Measurements from ENCODE around the gene DDX56.
"Not testable (repeated sequence)": the region's sequence is repeated elsewhere in the genome, so short reads cannot be mapped to it uniquely, and the experiment has no call there.

DDX56 gene

DNA sequence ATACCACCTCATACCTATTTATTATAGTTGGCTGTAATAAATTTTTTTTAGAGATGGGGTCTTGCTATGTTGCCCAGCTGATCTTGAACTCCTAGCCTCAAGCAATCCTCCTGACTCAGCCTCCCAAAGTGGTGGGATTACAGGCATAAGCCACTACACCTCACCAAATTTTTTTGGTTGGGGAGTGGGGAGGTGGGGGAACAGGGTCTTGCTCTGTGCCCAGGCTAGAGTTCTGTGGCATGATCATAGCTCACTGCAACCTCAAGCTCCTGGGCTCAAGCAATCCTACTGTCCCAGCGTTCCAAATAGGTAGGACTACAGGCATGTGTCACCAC, 28.8 kb upstream of the DDX56 start:
- Histone ChIP-seq H3K27me3 (ENCODE audit: insufficient read depth, low read length, poor library complexity) (no peaks in the 10 kb centered on the region), H3K36me3 (ENCODE audit: control insufficient read depth, insufficient read depth, low read length) (no peaks in the 10 kb centered on the region), H3K9ac (ENCODE audit: low read length) (no peak overlapping the region), H3K27ac (ENCODE audit: low read depth, low read length) (no peak overlapping the region), H4K5ac (ENCODE audit: low read length) (no peak overlapping the region), H3K23ac (ENCODE audit: low read length) (no peak overlapping the region), H3K4me3 (ENCODE audit: low read length) (no peak overlapping the region), H2BK15ac (replicated peaks; ENCODE audit: low read depth) (no peak overlapping the region), H3K56ac (ENCODE audit: low read length) (no peak overlapping the region), H2BK120ac (ENCODE audit: low read depth, low read length) (no peak overlapping the region), H2BK5ac (ENCODE audit: low read length) (no peak overlapping the region), H3K4ac (ENCODE audit: low read depth, low read length) (no peak overlapping the region), H3K4me1 (ENCODE audit: control insufficient read depth, low read depth, low read length) (peaks cover 2% of the 10 kb centered on the region), H3K79me2 (ENCODE audit: control insufficient read depth, insufficient read depth, low read length) (peaks cover 6% of the 10 kb centered on the region), H3K18ac (ENCODE audit: low read length) (no peak overlapping the region), H3K4me2 (ENCODE audit: low read length) (no peak overlapping the region), H3K79me1 (ENCODE audit: low read length) (peaks cover 3% of the 10 kb centered on the region), H4K8ac (ENCODE audit: low read depth, low read length) (no peak overlapping the region), H2AK5ac (ENCODE audit: low read length) (no peak overlapping the region)
- DNase-seq, result no peak
- WGBS (ENCODE audit: extremely low coverage, insufficient coverage, low lambda C conversion rate), result no CpG with 5 or more reads among the region's 1 CpG

DNA sequence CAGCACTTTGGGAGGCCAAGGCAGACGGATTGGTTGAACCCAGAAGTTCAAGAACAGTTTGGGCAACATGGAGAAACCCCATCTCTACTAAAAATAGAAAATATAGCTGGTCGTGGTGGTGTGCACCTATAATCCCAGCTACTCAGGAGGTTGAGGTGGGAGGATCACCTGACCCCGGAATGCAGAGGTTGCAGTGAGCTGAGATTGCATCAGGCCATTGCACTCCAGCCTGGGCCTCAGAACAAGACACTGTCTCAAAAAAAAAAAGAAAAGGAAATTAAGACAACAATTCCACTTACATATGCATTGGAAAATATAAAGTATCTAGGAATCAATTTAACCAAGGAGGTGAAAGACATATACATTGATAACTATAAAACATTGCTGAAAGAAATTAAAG, 25.5 kb upstream of the DDX56 start:
- H2BK15ac ChIP-seq (replicated peaks; ENCODE audit: low read depth), result no peak overlapping the region
- H3K27ac ChIP-seq (ENCODE audit: low read depth, low read length), result no peak overlapping the region

GRCh38 chr7:44597181-44597580, 23.5 kb upstream of the DDX56 start:
- H3K79me2 ChIP-seq (ENCODE audit: control insufficient read depth, insufficient read depth, low read length); H3K79me1 ChIP-seq (ENCODE audit: low read length); H3K9ac ChIP-seq (ENCODE audit: low read length); H2AK5ac ChIP-seq (ENCODE audit: low read length); H3K27ac ChIP-seq (ENCODE audit: low read depth, low read length); H3K56ac ChIP-seq (ENCODE audit: low read length); H2BK15ac ChIP-seq (replicated peaks; ENCODE audit: low read depth); H2BK120ac ChIP-seq (ENCODE audit: low read depth, low read length); H3K36me3 ChIP-seq (ENCODE audit: control insufficient read depth, insufficient read depth, low read length); H3K27me3 ChIP-seq (ENCODE audit: insufficient read depth, low read length, poor library complexity); H3K4me3 ChIP-seq (ENCODE audit: low read length); H3K4me2 ChIP-seq (ENCODE audit: low read length); H4K5ac ChIP-seq (ENCODE audit: low read length); H2BK5ac ChIP-seq (ENCODE audit: low read length); H4K8ac ChIP-seq (ENCODE audit: low read depth, low read length); H3K4me1 ChIP-seq (ENCODE audit: control insufficient read depth, low read depth, low read length); DNase-seq; H3K4ac ChIP-seq (ENCODE audit: low read depth, low read length); H3K18ac ChIP-seq (ENCODE audit: low read length); H3K23ac ChIP-seq (ENCODE audit: low read length): not testable (repeated sequence)
- WGBS (ENCODE audit: extremely low coverage, insufficient coverage, low lambda C conversion rate), result no CpG with 5 or more reads among the region's 8 CpGs

More for the DNA sequence above, 25.5 kb upstream of the DDX56 start:
- H3K36me3 ChIP-seq (ENCODE audit: control insufficient read depth, insufficient read depth, low read length), result no peaks in the 10 kb centered on the region
- H4K8ac ChIP-seq (ENCODE audit: low read depth, low read length), result no peak overlapping the region
- DNase-seq, result no peak
- no peaks in the 10 kb centered on the region for H3K27me3 ChIP-seq (ENCODE audit: insufficient read depth, low read length, poor library complexity)
- no peaks in the 10 kb centered on the region for H3K79me1 ChIP-seq (ENCODE audit: low read length)
- no peak overlapping the region for H3K4me3 ChIP-seq (ENCODE audit: low read length)
- no peak overlapping the region for H3K4ac ChIP-seq (ENCODE audit: low read depth, low read length)
- no peak overlapping the region for H2AK5ac ChIP-seq (ENCODE audit: low read length)
- no CpG with 5 or more reads among the region's 3 CpGs for WGBS (ENCODE audit: extremely low coverage, insufficient coverage, low lambda C conversion rate)
- no peak overlapping the region for H2BK5ac ChIP-seq (ENCODE audit: low read length)
- no peak overlapping the region for H3K23ac ChIP-seq (ENCODE audit: low read length)
- H3K79me2 ChIP-seq (ENCODE audit: control insufficient read depth, insufficient read depth, low read length), result no peaks in the 10 kb centered on the region
- no peaks in the 10 kb centered on the region for H3K4me1 ChIP-seq (ENCODE audit: control insufficient read depth, low read depth, low read length)
- H3K9ac ChIP-seq (ENCODE audit: low read length), result no peak overlapping the region
- no peak overlapping the region for H4K5ac ChIP-seq (ENCODE audit: low read length)
- H3K4me2 ChIP-seq (ENCODE audit: low read length), result no peak overlapping the region
- no peak overlapping the region for H3K56ac ChIP-seq (ENCODE audit: low read length)
- no peak overlapping the region for H2BK120ac ChIP-seq (ENCODE audit: low read depth, low read length)
- H3K18ac ChIP-seq (ENCODE audit: low read length), result no peak overlapping the region

GRCh38 chr7:44595934-44596635, 22.4 kb upstream of the DDX56 start:
- H2BK15ac ChIP-seq (replicated peaks; ENCODE audit: low read depth), result no peak overlapping the region
- no CpG with 5 or more reads among the region's 5 CpGs for WGBS (ENCODE audit: extremely low coverage, insufficient coverage, low lambda C conversion rate)

GRCh38 chr7:44590910-44591309, 17.2 kb upstream of the DDX56 start:
- Histone ChIP-seq H3K27ac (ENCODE audit: low read depth, low read length) (no peak overlapping the region), H3K18ac (ENCODE audit: low read length) (no peak overlapping the region), H2BK5ac (ENCODE audit: low read length) (no peak overlapping the region), H3K9ac (ENCODE audit: low read length) (no peak overlapping the region), H3K56ac (ENCODE audit: low read length) (no peak overlapping the region), H3K4me3 (ENCODE audit: low read length) (no peak overlapping the region), H4K5ac (ENCODE audit: low read length) (no peak overlapping the region), H2BK15ac (replicated peaks; ENCODE audit: low read depth) (no peak overlapping the region), H3K36me3 (ENCODE audit: control insufficient read depth, insufficient read depth, low read length) (no peaks in the 10 kb centered on the region), H2AK5ac (ENCODE audit: low read length) (no peak overlapping the region), H2BK120ac (ENCODE audit: low read depth, low read length) (no peak overlapping the region), H3K4me1 (ENCODE audit: control insufficient read depth, low read depth, low read length) (no peaks in the 10 kb centered on the region), H3K27me3 (ENCODE audit: insufficient read depth, low read length, poor library complexity) (no peaks in the 10 kb centered on the region), H3K4me2 (ENCODE audit: low read length) (no peak overlapping the region), H3K4ac (ENCODE audit: low read depth, low read length) (no peak overlapping the region), H3K79me2 (ENCODE audit: control insufficient read depth, insufficient read depth, low read length) (no peaks in the 10 kb centered on the region), H3K79me1 (ENCODE audit: low read length) (no peaks in the 10 kb centered on the region), H3K23ac (ENCODE audit: low read length) (no peak overlapping the region), H4K8ac (ENCODE audit: low read depth, low read length) (no peak overlapping the region)
- DNase-seq, result no peak
- WGBS (ENCODE audit: extremely low coverage, insufficient coverage, low lambda C conversion rate), result no CpG with 5 or more reads among the region's 1 CpG

More at GRCh38 chr7:44595934-44596635, 22.4 kb upstream of the DDX56 start:
- Histone ChIP-seq H3K9ac (ENCODE audit: low read length) (no peak overlapping the region), H3K79me1 (ENCODE audit: low read length) (no peaks in the 10 kb centered on the region), H3K23ac (ENCODE audit: low read length) (no peak overlapping the region), H3K4me1 (ENCODE audit: control insufficient read depth, low read depth, low read length) (no peaks in the 10 kb centered on the region), H3K27ac (ENCODE audit: low read depth, low read length) (no peak overlapping the region), H4K5ac (ENCODE audit: low read length) (no peak overlapping the region), H3K79me2 (ENCODE audit: control insufficient read depth, insufficient read depth, low read length) (no peaks in the 10 kb centered on the region), H2AK5ac (ENCODE audit: low read length) (no peak overlapping the region), H2BK5ac (ENCODE audit: low read length) (no peak overlapping the region), H3K4me3 (ENCODE audit: low read length) (no peak overlapping the region), H3K4ac (ENCODE audit: low read depth, low read length) (no peak overlapping the region), H4K8ac (ENCODE audit: low read depth, low read length) (no peak overlapping the region), H3K18ac (ENCODE audit: low read length) (no peak overlapping the region), H3K27me3 (ENCODE audit: insufficient read depth, low read length, poor library complexity) (no peaks in the 10 kb centered on the region), H2BK120ac (ENCODE audit: low read depth, low read length) (no peak overlapping the region), H3K56ac (ENCODE audit: low read length) (no peak overlapping the region), H3K36me3 (ENCODE audit: control insufficient read depth, insufficient read depth, low read length) (no peaks in the 10 kb centered on the region), H3K4me2 (ENCODE audit: low read length) (no peak overlapping the region)
- DNase-seq, result no peak

Data from mesendoderm (in vitro differentiated cells).